HepG2 (cell line): Measurements from ENCODE around the gene ELAC1. TPM values are rescaled to one million over a fixed set of nuclear protein-coding genes. Genes with fewer than 3 reads are reported as not detected.
A peak's percentile ranks its signal among the peaks of the same experiment; 100 is the strongest.

Source experiments
- ARNT ChIP-seq: fragments of 450-650 bp; IDR thresholded peaks from 2 replicates; pipeline ENCODE4 v1.6.1; 2017
- FOXA3 ChIP-seq: IDR thresholded peaks from 2 replicates; pipeline ENCODE4 v1.6.1; 2016; ENCODE audit warnings: missing genetic modification reagents, missing compliant biosample characterization
- HDAC6 ChIP-seq: fragments of 200-600 bp; sonication (generic); IDR thresholded peaks from 2 replicates; pipeline ENCODE4 v1.7.0; 2017; ENCODE audit warnings: mild to moderate bottlenecking, antibody characterized with exemption, low read length, low read depth
- IRX3 ChIP-seq: sonication (generic); formaldehyde crosslinking; IDR thresholded peaks from 2 replicates; pipeline ENCODE4 v1.8.1; 2023; ENCODE audit warnings: mild to moderate bottlenecking, low read depth, missing genetic modification reagents, borderline replicate concordance
- MED1 ChIP-seq: sonication (generic); formaldehyde crosslinking; IDR thresholded peaks from 2 replicates; pipeline ENCODE4 v1.4.0; 2020; ENCODE audit warnings: missing genetic modification reagents
- NCOA1 ChIP-seq: sonication (generic); formaldehyde crosslinking; IDR thresholded peaks from 2 replicates; pipeline ENCODE4 v1.9.0; 2021; ENCODE audit warnings: missing genetic modification reagents
- NFE2L2 ChIP-seq: fragments of 150-350 bp; IDR thresholded peaks from 2 replicates; pipeline ENCODE4 v1.6.1; 2014; ENCODE audit warnings: low read length
- RXRA ChIP-seq: sonication (generic); formaldehyde crosslinking; IDR thresholded peaks from 2 replicates; pipeline ENCODE4 v1.5.1; 2020; ENCODE audit warnings: missing genetic modification reagents
- SMAD9 ChIP-seq: sonication (generic); formaldehyde crosslinking; IDR thresholded peaks from 2 replicates; pipeline ENCODE4 v1.5.1; 2020; ENCODE audit warnings: mild to moderate bottlenecking, missing genetic modification reagents
- TEAD2 ChIP-seq: sonication (generic); formaldehyde crosslinking; IDR thresholded peaks from 2 replicates; pipeline ENCODE4 v1.9.0; 2021; ENCODE audit warnings: missing genetic modification reagents
- ZNF143 ChIP-seq: sonication (generic); formaldehyde crosslinking; IDR thresholded peaks from 2 replicates; pipeline ENCODE4 v1.4.0; 2020; ENCODE audit warnings: missing genetic modification reagents
- ZNF34 ChIP-seq: sonication (generic); formaldehyde crosslinking; IDR thresholded peaks from 2 replicates; pipeline ENCODE4 v1.4.0; 2020; ENCODE audit warnings: mild to moderate bottlenecking, missing genetic modification reagents, borderline replicate concordance
- ZNF878 ChIP-seq: sonication (generic); formaldehyde crosslinking; IDR thresholded peaks from 2 replicates; pipeline ENCODE4 v1.8.1; 2023; ENCODE audit warnings: mild to moderate bottlenecking, missing genetic modification reagents, moderate library complexity
- polyA plus RNA-seq, 8 experiments: library from polyadenylated mRNA; depleted of rRNA in 3 of 8; stranded (reverse) in 7 of 8; unstranded in 1 of 8; fragments of >200 nt; fragmentation: Illumina TruSeq in 4 of 8; extraction: Trizol in 4 of 8; gene quantifications; 2 replicates each; pipeline versions ENCODE4 v1.2.1 to v1.2.3, GENCODE V29; 2011 to 2016; ENCODE audit warnings: low read depth in 4 of 8, missing spikeins in 1 of 8, mixed read lengths in 1 of 8; ENCODE audit not compliant: insufficient read depth in 1 of 8
- total RNA-seq, 5 experiments: library from RNA; depleted of rRNA; stranded (reverse); fragments of >200 nt; fragmentation: Illumina TruSeq; extraction: Trizol; gene quantifications; 2 replicates each; pipeline ENCODE4 v1.2.3, GENCODE V29; 2016; ENCODE audit warnings: low read depth in 1 of 5
- TF ChIP-seq, protein P1 (sequence below): sonication (generic); formaldehyde crosslinking; IDR thresholded peaks from 2 replicates; pipeline ENCODE4 v1.4.0; 2020; ENCODE audit warnings: mild to moderate bottlenecking, missing genetic modification reagents
- TF ChIP-seq, protein P2 (sequence below): IDR thresholded peaks from 2 replicates; pipeline ENCODE4 v1.6.1; 2016
- TF ChIP-seq, protein P3 (sequence below): sonication (generic); formaldehyde crosslinking; IDR thresholded peaks from 2 replicates; pipeline ENCODE4 v1.4.0; 2020; ENCODE audit warnings: missing genetic modification reagents
- TF ChIP-seq, protein P4 (sequence below): sonication (generic); formaldehyde crosslinking; conservative IDR thresholded peaks from 2 replicates; pipeline ENCODE4 v1.8.0; 2022; ENCODE audit warnings: mild to moderate bottlenecking, moderate library complexity, missing genetic modification reagents
- TF ChIP-seq, protein P5 (sequence below): sonication (generic); formaldehyde crosslinking; IDR thresholded peaks from 2 replicates; pipeline ENCODE4 v1.4.0; 2020; ENCODE audit warnings: missing genetic modification reagents

The ELAC1 gene
- total and polyA plus RNA-seq, 2 of the 13 experiments (the other 11 are each of a cell fraction or from before 2014, with no cell fraction given): 1.9 to 3.6 TPM

DNA sequence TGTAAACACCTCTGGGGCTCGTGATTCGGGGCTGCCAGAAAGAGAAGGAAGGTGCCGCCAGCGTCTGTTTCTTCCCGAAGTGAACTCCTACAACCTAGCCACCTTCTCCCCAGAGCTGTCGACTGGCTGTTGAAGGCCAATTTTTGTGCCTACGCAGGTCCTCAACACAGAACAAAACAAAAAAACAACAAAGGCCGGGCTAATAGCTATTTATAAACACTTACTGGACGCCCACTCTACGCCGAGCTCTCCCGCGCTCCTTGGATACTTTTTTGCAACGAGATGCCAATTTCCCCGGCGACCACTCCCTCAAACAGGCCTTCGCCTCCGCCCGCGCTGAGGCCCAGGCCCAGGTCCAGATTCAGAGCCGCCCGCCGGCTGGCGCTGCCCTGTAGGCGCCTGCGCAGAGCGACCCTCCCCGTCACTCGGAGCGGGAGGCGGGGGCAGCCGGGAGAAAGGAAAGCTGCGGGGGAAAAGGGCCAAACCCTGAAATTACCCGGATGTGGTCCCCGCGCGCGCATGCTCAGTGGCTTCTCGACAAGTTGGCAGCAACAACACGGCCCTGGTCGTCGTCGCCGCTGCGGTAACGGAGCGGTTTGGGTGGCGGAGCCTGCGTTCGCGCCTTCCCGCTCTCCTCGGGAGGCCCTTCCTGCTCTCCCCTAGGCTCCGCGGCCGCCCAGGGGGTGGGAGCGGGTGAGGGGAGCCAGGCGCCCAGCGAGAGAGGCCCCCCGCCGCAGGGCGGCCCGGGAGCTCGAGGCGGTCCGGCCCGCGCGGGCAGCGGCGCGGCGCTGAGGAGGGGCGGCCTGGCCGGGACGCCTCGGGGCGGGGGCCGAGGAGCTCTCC lies 62.1 kb downstream of the ELAC1 start, which contains the start of gene SMAD4 (continued):
- TF ChIP-seq ZNF143 (peak; percentile 46), NFE2L2 (no peak), MED1 (peak; percentile 46; the same call in 1 of the 2 replicates), ZNF878 (CRISPR knock-in tag) (0 out of 2 replicates have a peak, but pooled peaks have one; percentile 47), FOXA3 (CRISPR knock-in tag) (no peak), TEAD2 (CRISPR knock-in tag) (no peak), ARNT (no peak), SMAD9 (no peak; the same call in 1 of the 2 replicates), IRX3 (peak; percentile 68; the same call in 1 of the 2 replicates), ZNF34 (CRISPR knock-in tag) (peak; percentile 64; the same call in 1 of the 2 replicates), NCOA1 (no peak), RXRA (CRISPR knock-in tag) (no peak; the same call in 1 of the 2 replicates), HDAC6 (no peak)
- TF ChIP-seq, protein P1, sequence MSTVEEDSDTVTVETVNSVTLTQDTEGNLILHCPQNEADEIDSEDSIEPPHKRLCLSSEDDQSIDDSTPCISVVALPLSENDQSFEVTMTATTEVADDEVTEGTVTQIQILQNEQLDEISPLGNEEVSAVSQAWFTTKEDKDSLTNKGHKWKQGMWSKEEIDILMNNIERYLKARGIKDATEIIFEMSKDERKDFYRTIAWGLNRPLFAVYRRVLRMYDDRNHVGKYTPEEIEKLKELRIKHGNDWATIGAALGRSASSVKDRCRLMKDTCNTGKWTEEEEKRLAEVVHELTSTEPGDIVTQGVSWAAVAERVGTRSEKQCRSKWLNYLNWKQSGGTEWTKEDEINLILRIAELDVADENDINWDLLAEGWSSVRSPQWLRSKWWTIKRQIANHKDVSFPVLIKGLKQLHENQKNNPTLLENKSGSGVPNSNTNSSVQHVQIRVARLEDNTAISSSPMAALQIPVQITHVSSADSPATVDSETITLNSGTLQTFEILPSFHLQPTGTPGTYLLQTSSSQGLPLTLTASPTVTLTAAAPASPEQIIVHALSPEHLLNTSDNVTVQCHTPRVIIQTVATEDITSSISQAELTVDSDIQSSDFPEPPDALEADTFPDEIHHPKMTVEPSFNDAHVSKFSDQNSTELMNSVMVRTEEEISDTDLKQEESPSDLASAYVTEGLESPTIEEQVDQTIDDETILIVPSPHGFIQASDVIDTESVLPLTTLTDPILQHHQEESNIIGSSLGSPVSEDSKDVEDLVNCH: peak; percentile 99
- TF ChIP-seq, protein P2, sequence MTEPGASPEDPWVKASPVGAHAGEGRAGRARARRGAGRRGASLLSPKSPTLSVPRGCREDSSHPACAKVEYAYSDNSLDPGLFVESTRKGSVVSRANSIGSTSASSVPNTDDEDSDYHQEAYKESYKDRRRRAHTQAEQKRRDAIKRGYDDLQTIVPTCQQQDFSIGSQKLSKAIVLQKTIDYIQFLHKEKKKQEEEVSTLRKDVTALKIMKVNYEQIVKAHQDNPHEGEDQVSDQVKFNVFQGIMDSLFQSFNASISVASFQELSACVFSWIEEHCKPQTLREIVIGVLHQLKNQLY (CRISPR knock-in tag): no peak
- TF ChIP-seq, protein P3, sequence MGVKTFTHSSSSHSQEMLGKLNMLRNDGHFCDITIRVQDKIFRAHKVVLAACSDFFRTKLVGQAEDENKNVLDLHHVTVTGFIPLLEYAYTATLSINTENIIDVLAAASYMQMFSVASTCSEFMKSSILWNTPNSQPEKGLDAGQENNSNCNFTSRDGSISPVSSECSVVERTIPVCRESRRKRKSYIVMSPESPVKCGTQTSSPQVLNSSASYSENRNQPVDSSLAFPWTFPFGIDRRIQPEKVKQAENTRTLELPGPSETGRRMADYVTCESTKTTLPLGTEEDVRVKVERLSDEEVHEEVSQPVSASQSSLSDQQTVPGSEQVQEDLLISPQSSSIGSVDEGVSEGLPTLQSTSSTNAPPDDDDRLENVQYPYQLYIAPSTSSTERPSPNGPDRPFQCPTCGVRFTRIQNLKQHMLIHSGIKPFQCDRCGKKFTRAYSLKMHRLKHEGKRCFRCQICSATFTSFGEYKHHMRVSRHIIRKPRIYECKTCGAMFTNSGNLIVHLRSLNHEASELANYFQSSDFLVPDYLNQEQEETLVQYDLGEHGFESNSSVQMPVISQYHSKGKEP (CRISPR knock-in tag): 0 out of 2 replicates have a peak, but pooled peaks have one; percentile 35
- TF ChIP-seq, protein P4, sequence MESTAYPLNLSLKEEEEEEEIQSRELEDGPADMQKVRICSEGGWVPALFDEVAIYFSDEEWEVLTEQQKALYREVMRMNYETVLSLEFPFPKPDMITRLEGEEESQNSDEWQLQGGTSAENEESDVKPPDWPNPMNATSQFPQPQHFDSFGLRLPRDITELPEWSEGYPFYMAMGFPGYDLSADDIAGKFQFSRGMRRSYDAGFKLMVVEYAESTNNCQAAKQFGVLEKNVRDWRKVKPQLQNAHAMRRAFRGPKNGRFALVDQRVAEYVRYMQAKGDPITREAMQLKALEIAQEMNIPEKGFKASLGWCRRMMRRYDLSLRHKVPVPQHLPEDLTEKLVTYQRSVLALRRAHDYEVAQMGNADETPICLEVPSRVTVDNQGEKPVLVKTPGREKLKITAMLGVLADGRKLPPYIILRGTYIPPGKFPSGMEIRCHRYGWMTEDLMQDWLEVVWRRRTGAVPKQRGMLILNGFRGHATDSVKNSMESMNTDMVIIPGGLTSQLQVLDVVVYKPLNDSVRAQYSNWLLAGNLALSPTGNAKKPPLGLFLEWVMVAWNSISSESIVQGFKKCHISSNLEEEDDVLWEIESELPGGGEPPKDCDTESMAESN (CRISPR knock-in tag): peak; percentile 44; the same call in 1 of the 2 replicates
- TF ChIP-seq, protein P5, sequence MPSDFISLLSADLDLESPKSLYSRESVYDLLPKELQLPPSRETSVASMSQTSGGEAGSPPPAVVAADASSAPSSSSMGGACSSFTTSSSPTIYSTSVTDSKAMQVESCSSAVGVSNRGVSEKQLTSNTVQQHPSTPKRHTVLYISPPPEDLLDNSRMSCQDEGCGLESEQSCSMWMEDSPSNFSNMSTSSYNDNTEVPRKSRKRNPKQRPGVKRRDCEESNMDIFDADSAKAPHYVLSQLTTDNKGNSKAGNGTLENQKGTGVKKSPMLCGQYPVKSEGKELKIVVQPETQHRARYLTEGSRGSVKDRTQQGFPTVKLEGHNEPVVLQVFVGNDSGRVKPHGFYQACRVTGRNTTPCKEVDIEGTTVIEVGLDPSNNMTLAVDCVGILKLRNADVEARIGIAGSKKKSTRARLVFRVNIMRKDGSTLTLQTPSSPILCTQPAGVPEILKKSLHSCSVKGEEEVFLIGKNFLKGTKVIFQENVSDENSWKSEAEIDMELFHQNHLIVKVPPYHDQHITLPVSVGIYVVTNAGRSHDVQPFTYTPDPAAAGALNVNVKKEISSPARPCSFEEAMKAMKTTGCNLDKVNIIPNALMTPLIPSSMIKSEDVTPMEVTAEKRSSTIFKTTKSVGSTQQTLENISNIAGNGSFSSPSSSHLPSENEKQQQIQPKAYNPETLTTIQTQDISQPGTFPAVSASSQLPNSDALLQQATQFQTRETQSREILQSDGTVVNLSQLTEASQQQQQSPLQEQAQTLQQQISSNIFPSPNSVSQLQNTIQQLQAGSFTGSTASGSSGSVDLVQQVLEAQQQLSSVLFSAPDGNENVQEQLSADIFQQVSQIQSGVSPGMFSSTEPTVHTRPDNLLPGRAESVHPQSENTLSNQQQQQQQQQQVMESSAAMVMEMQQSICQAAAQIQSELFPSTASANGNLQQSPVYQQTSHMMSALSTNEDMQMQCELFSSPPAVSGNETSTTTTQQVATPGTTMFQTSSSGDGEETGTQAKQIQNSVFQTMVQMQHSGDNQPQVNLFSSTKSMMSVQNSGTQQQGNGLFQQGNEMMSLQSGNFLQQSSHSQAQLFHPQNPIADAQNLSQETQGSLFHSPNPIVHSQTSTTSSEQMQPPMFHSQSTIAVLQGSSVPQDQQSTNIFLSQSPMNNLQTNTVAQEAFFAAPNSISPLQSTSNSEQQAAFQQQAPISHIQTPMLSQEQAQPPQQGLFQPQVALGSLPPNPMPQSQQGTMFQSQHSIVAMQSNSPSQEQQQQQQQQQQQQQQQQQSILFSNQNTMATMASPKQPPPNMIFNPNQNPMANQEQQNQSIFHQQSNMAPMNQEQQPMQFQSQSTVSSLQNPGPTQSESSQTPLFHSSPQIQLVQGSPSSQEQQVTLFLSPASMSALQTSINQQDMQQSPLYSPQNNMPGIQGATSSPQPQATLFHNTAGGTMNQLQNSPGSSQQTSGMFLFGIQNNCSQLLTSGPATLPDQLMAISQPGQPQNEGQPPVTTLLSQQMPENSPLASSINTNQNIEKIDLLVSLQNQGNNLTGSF (CRISPR knock-in tag): peak; percentile 64
